NCI-H1105 (cell line): ENCODE results near the gene YTHDF1.

Experiments
- DNase-seq: peaks from one replicate; lab custom pipeline; 2025; lab: John Stamatoyannopoulos, UW

Gene YTHDF1

GRCh38 chr20:63208346-63208909, 7.5 kb downstream of the YTHDF1 start:
- no peak for DNase-seq

GRCh38 chr20:63206878-63207277, 9.1 kb downstream of the YTHDF1 start:
- DNase-seq: no peak

- DNase-seq: no peak
Measured at GRCh38 chr20:63205896-63206295, 10.0 kb downstream of the YTHDF1 start.

- DNase-seq: no peak
Measured at GRCh38 chr20:63204362-63204761, 11.6 kb downstream of the YTHDF1 start.

GRCh38 chr20:63202811-63203526, 13.0 kb downstream of the YTHDF1 start:
- DNase-seq: no peak

- DNase-seq: no peak
Measured at GRCh38 chr20:63202021-63202420, 13.9 kb downstream of the YTHDF1 start.

GRCh38 chr20:63198606-63199005, 17.3 kb downstream of the YTHDF1 start:
- DNase-seq: no peak

GRCh38 chr20:63196768-63197470, 19.0 kb downstream of the YTHDF1 start:
- no peak for DNase-seq

GRCh38 chr20:63194797-63195173, 21.1 kb downstream of the YTHDF1 start:
- no peak for DNase-seq

GRCh38 chr20:63194007-63194796, 21.7 kb downstream of the YTHDF1 start:
- DNase-seq: no peak

GRCh38 chr20:63192721-63193120, 23.2 kb downstream of the YTHDF1 start:
- DNase-seq: no peak

- DNase-seq: peak; percentile 98
Measured at GRCh38 chr20:63191400-63191799, 24.5 kb downstream of the YTHDF1 start.

- DNase-seq: no peak
Measured at GRCh38 chr20:63190828-63191227, 25.1 kb downstream of the YTHDF1 start.

- no peak for DNase-seq
Measured at GRCh38 chr20:63189846-63190559, 25.9 kb downstream of the YTHDF1 start.

- DNase-seq: no peak
Measured at GRCh38 chr20:63189322-63189642, 26.6 kb downstream of the YTHDF1 start.

GRCh38 chr20:63188641-63189321, 27.1 kb downstream of the YTHDF1 start:
- no peak for DNase-seq

GRCh38 chr20:63188159-63188442, 27.8 kb downstream of the YTHDF1 start:
- DNase-seq: no peak

GRCh38 chr20:63187338-63188158, 28.4 kb downstream of the YTHDF1 start:
- DNase-seq: no peak

GRCh38 chr20:63186528-63187316, 29.2 kb downstream of the YTHDF1 start:
- no peak for DNase-seq

- DNase-seq: no peak
Measured at GRCh38 chr20:63186084-63186483, 29.8 kb downstream of the YTHDF1 start.
